Measurements from ENCODE around the gene LDLRAD3.
"Not testable (repeated sequence)": the region's sequence is repeated elsewhere in the genome, so short reads cannot be mapped to it uniquely, and the experiment has no call there.

LDLRAD3 gene

GRCh38 chr11:36165621-36166397 is 221.9 kb downstream of the LDLRAD3 start:
- H3K9me3 ChIP-seq (ENCODE audit: insufficient read depth, low read depth, low read length) = no peaks in the 10 kb centered on the region
- H3K27ac ChIP-seq (ENCODE audit: low read length) = no peak overlapping the region
- H3K4me3 ChIP-seq (ENCODE audit: low read length) = no peak overlapping the region
- H3K4me1 ChIP-seq (ENCODE audit: insufficient read depth, low read length) = no peaks in the 10 kb centered on the region; the same call in 1 of the 2 replicates
- H3K36me3 ChIP-seq (ENCODE audit: insufficient read depth, low read depth, low read length) = no peaks in the 10 kb centered on the region
- no peak overlapping the region for H3K9ac ChIP-seq (ENCODE audit: low read depth, low read length)
- H3K27me3 ChIP-seq (ENCODE audit: insufficient read depth, low read length) = no peaks in the 10 kb centered on the region

GRCh38 chr11:36167073-36167472 is 223.2 kb downstream of the LDLRAD3 start:
- H3K27ac ChIP-seq (ENCODE audit: low read length) = no peak overlapping the region
- no peaks in the 10 kb centered on the region for H3K36me3 ChIP-seq (ENCODE audit: insufficient read depth, low read depth, low read length)

GRCh38 chr11:36167729-36168128 is 223.9 kb downstream of the LDLRAD3 start:
- H3K36me3 ChIP-seq (ENCODE audit: insufficient read depth, low read depth, low read length) = no peaks in the 10 kb centered on the region
- H3K4me3 ChIP-seq (ENCODE audit: low read length) = no peak overlapping the region
- no peaks in the 10 kb centered on the region; the same call in 1 of the 2 replicates for H3K4me1 ChIP-seq (ENCODE audit: insufficient read depth, low read length)
- H3K27ac ChIP-seq (ENCODE audit: low read length) = no peak overlapping the region
- no peaks in the 10 kb centered on the region for H3K27me3 ChIP-seq (ENCODE audit: insufficient read depth, low read length)
- no peak overlapping the region for H3K9ac ChIP-seq (ENCODE audit: low read depth, low read length)
- H3K9me3 ChIP-seq (ENCODE audit: insufficient read depth, low read depth, low read length) = peaks cover 7% of the 10 kb centered on the region; the same call in 1 of the 2 replicates

More at GRCh38 chr11:36167073-36167472, 223.2 kb downstream of the LDLRAD3 start:
- no peaks in the 10 kb centered on the region; the same call in 1 of the 2 replicates for H3K4me1 ChIP-seq (ENCODE audit: insufficient read depth, low read length)
- no peak overlapping the region for H3K9ac ChIP-seq (ENCODE audit: low read depth, low read length)
- H3K27me3 ChIP-seq (ENCODE audit: insufficient read depth, low read length) = no peaks in the 10 kb centered on the region
- H3K9me3 ChIP-seq (ENCODE audit: insufficient read depth, low read depth, low read length) = peaks cover 6% of the 10 kb centered on the region; the same call in 1 of the 2 replicates
- no peak overlapping the region for H3K4me3 ChIP-seq (ENCODE audit: low read length)

GRCh38 chr11:36177836-36178235 is 234.0 kb downstream of the LDLRAD3 start:
- Histone ChIP-seq H3K27ac (ENCODE audit: low read length) (no peak overlapping the region), H3K36me3 (ENCODE audit: insufficient read depth, low read depth, low read length) (no peaks in the 10 kb centered on the region), H3K27me3 (ENCODE audit: insufficient read depth, low read length) (no peaks in the 10 kb centered on the region), H3K9ac (ENCODE audit: low read depth, low read length) (no peak overlapping the region), H3K9me3 (ENCODE audit: insufficient read depth, low read depth, low read length) (no peaks in the 10 kb centered on the region), H3K4me1 (ENCODE audit: insufficient read depth, low read length) (no peaks in the 10 kb centered on the region), H3K4me3 (ENCODE audit: low read length) (no peak overlapping the region)

GRCh38 chr11:36186340-36187175 is 242.7 kb downstream of the LDLRAD3 start:
- Histone ChIP-seq H3K4me3 (ENCODE audit: low read length) (no peak overlapping the region), H3K4me1 (ENCODE audit: insufficient read depth, low read length) (no peaks in the 10 kb centered on the region), H3K27me3 (ENCODE audit: insufficient read depth, low read length) (no peaks in the 10 kb centered on the region), H3K9ac (ENCODE audit: low read depth, low read length) (no peak overlapping the region), H3K9me3 (ENCODE audit: insufficient read depth, low read depth, low read length) (no peaks in the 10 kb centered on the region), H3K27ac (ENCODE audit: low read length) (no peak overlapping the region), H3K36me3 (ENCODE audit: insufficient read depth, low read depth, low read length) (no peaks in the 10 kb centered on the region)

- Histone ChIP-seq H3K36me3 (ENCODE audit: insufficient read depth, low read depth, low read length) (no peaks in the 10 kb centered on the region), H3K9me3 (ENCODE audit: insufficient read depth, low read depth, low read length) (no peaks in the 10 kb centered on the region), H3K4me3 (ENCODE audit: low read length) (no peak overlapping the region), H3K9ac (ENCODE audit: low read depth, low read length) (no peak overlapping the region), H3K27me3 (ENCODE audit: insufficient read depth, low read length) (no peaks in the 10 kb centered on the region), H3K27ac (ENCODE audit: low read length) (no peak overlapping the region), H3K4me1 (ENCODE audit: insufficient read depth, low read length) (no peaks in the 10 kb centered on the region)
These were observed 243.8 kb downstream of the LDLRAD3 start for GRCh38 chr11:36187622-36188021.

- H3K4me1 ChIP-seq (ENCODE audit: insufficient read depth, low read length); H3K27me3 ChIP-seq (ENCODE audit: insufficient read depth, low read length); H3K9ac ChIP-seq (ENCODE audit: low read depth, low read length); H3K36me3 ChIP-seq (ENCODE audit: insufficient read depth, low read depth, low read length); H3K4me3 ChIP-seq (ENCODE audit: low read length); H3K9me3 ChIP-seq (ENCODE audit: insufficient read depth, low read depth, low read length); H3K27ac ChIP-seq (ENCODE audit: low read length): not testable (repeated sequence)
These were observed 245.9 kb downstream of the LDLRAD3 start for GRCh38 chr11:36189735-36190134.

GRCh38 chr11:36191941-36192340 is 248.1 kb downstream of the LDLRAD3 start:
- Histone ChIP-seq H3K9me3 (ENCODE audit: insufficient read depth, low read depth, low read length) (no peaks in the 10 kb centered on the region), H3K4me3 (ENCODE audit: low read length) (no peak overlapping the region), H3K27me3 (ENCODE audit: insufficient read depth, low read length) (no peaks in the 10 kb centered on the region), H3K9ac (ENCODE audit: low read depth, low read length) (no peak overlapping the region), H3K27ac (ENCODE audit: low read length) (no peak overlapping the region), H3K4me1 (ENCODE audit: insufficient read depth, low read length) (peaks cover 12% of the 10 kb centered on the region), H3K36me3 (ENCODE audit: insufficient read depth, low read depth, low read length) (no peaks in the 10 kb centered on the region)

GRCh38 chr11:36192425-36193289 is 248.8 kb downstream of the LDLRAD3 start:
- no peaks in the 10 kb centered on the region for H3K9me3 ChIP-seq (ENCODE audit: insufficient read depth, low read depth, low read length)
- H3K27me3 ChIP-seq (ENCODE audit: insufficient read depth, low read length) = no peaks in the 10 kb centered on the region
- H3K4me1 ChIP-seq (ENCODE audit: insufficient read depth, low read length) = peaks cover 12% of the 10 kb centered on the region
- H3K9ac ChIP-seq (ENCODE audit: low read depth, low read length) = no peak overlapping the region
- no peak overlapping the region for H3K27ac ChIP-seq (ENCODE audit: low read length)
- H3K4me3 ChIP-seq (ENCODE audit: low read length) = no peak overlapping the region
- H3K36me3 ChIP-seq (ENCODE audit: insufficient read depth, low read depth, low read length) = no peaks in the 10 kb centered on the region

GRCh38 chr11:36193290-36193619 is 249.4 kb downstream of the LDLRAD3 start:
- Histone ChIP-seq H3K9ac (ENCODE audit: low read depth, low read length) (no peak overlapping the region), H3K27me3 (ENCODE audit: insufficient read depth, low read length) (no peaks in the 10 kb centered on the region), H3K9me3 (ENCODE audit: insufficient read depth, low read depth, low read length) (no peaks in the 10 kb centered on the region), H3K4me1 (ENCODE audit: insufficient read depth, low read length) (peaks cover 12% of the 10 kb centered on the region), H3K27ac (ENCODE audit: low read length) (no peak overlapping the region), H3K4me3 (ENCODE audit: low read length) (no peak overlapping the region), H3K36me3 (ENCODE audit: insufficient read depth, low read depth, low read length) (peaks cover 5% of the 10 kb centered on the region; the same call in 1 of the 2 replicates)

GRCh38 chr11:36193721-36194120 is 249.9 kb downstream of the LDLRAD3 start:
- H3K9me3 ChIP-seq (ENCODE audit: insufficient read depth, low read depth, low read length) = no peaks in the 10 kb centered on the region
- H3K4me3 ChIP-seq (ENCODE audit: low read length) = no peak overlapping the region
- H3K36me3 ChIP-seq (ENCODE audit: insufficient read depth, low read depth, low read length) = peaks cover 9% of the 10 kb centered on the region; the same call in 1 of the 2 replicates
- no peaks in the 10 kb centered on the region for H3K27me3 ChIP-seq (ENCODE audit: insufficient read depth, low read length)
- no peak overlapping the region for H3K9ac ChIP-seq (ENCODE audit: low read depth, low read length)
- no peak overlapping the region for H3K27ac ChIP-seq (ENCODE audit: low read length)
- H3K4me1 ChIP-seq (ENCODE audit: insufficient read depth, low read length) = peaks cover 12% of the 10 kb centered on the region

All from iPS-20b (cell line).